WTC11 (cell line): ENCODE data around the gene FOXL2NB.
"Not testable (repeated sequence)": the region's sequence is repeated elsewhere in the genome, so short reads cannot be mapped to it uniquely, and the experiment has no call there.

Experiments
- AR ChIP-seq: fragments of 250-450 bp; sonication (Bioruptor Pico); IDR thresholded peaks from 2 replicates; pipeline ENCODE4 v1.9.0; 2021; ENCODE audit warnings: mild to moderate bottlenecking
- CTCF ChIP-seq: fragments of 200-600 bp; IDR thresholded peaks from 2 replicates; pipeline ENCODE4 v1.8.0; 2022; ENCODE audit warnings: antibody characterized with exemption
- E2F5 ChIP-seq: sonication (generic); formaldehyde crosslinking; IDR thresholded peaks from 2 replicates; pipeline ENCODE4 v1.8.1; 2022; ENCODE audit warnings: mild to moderate bottlenecking, moderate library complexity, missing genetic modification reagents
- MLX ChIP-seq: sonication (generic); formaldehyde crosslinking; IDR thresholded peaks from 2 replicates; pipeline ENCODE4 v1.8.1; 2023; ENCODE audit warnings: mild to moderate bottlenecking, missing genetic modification reagents, moderate library complexity
- NR3C1 ChIP-seq: sonication (generic); formaldehyde crosslinking; conservative IDR thresholded peaks from 2 replicates; pipeline ENCODE4 v1.8.1; 2023; ENCODE audit warnings: low read depth, mild to moderate bottlenecking, missing genetic modification reagents
- TEAD4 ChIP-seq: sonication (generic); formaldehyde crosslinking; IDR thresholded peaks from 2 replicates; pipeline ENCODE4 v1.8.0; 2022; ENCODE audit warnings: mild to moderate bottlenecking, missing genetic modification reagents
- USF2 ChIP-seq: sonication (generic); formaldehyde crosslinking; IDR thresholded peaks from 2 replicates; pipeline ENCODE4 v1.8.1; 2023; ENCODE audit warnings: mild to moderate bottlenecking, missing genetic modification reagents, moderate library complexity
- ZNF232 ChIP-seq: sonication (generic); formaldehyde crosslinking; IDR thresholded peaks from 2 replicates; pipeline ENCODE4 v1.8.0; 2022; ENCODE audit warnings: mild to moderate bottlenecking, missing genetic modification reagents
- ZNF263 ChIP-seq: sonication (generic); formaldehyde crosslinking; IDR thresholded peaks from 2 replicates; pipeline ENCODE4 v1.8.1; 2022; ENCODE audit warnings: low read depth, mild to moderate bottlenecking, moderate library complexity, missing genetic modification reagents
- ZNF281 ChIP-seq: sonication (generic); formaldehyde crosslinking; IDR thresholded peaks from 2 replicates; pipeline ENCODE4 v1.8.0; 2023; ENCODE audit warnings: mild to moderate bottlenecking, missing genetic modification reagents
- ZNF425 ChIP-seq: fragments of 250-450 bp; sonication (Bioruptor Pico); conservative IDR thresholded peaks from 2 replicates; pipeline ENCODE4 v1.9.0; 2021; ENCODE audit warnings: mild to moderate bottlenecking

GRCh38 chr3:138922400-138922799 lies 24.6 kb upstream of the FOXL2NB start:
- not testable (repeated sequence) for TF ChIP-seq CTCF; ZNF232 (CRISPR knock-in tag); USF2 (CRISPR knock-in tag); AR (CRISPR knock-in tag); ZNF263; TEAD4 (CRISPR knock-in tag); MLX (CRISPR knock-in tag); E2F5; ZNF281; ZNF425 (CRISPR knock-in tag); NR3C1
